HepG2 (cell line): Measurements from ENCODE around the gene OSBPL3. TPM values are rescaled to one million over a fixed set of nuclear protein-coding genes. Genes with fewer than 3 reads are reported as not detected.

Source experiments
- ATAC-seq: fragments of 200-7000 bp; cut with Tn5 transposase; 3 replicates; pipeline ENCODE4 v1.9.1; 2020; ENCODE audit warnings: mild to moderate bottlenecking, moderate library complexity
- BruUV-seq: library from RNA; stranded (reverse); fragments of 400-500 nt; replicated peaks from 2 replicates; lab custom pipeline; 2021; lab: Mats Ljungman, UMichigan
- CTCF ChIA-PET: fragments of 300-600 bp; formaldehyde crosslinking; extraction: SDS; loops from one replicate; lab custom pipeline; 2021; ENCODE audit warnings: low total read pairs, inconsistent platforms, low intra/inter-chr PET ratio; lab: Yijun Ruan, JAX
- POLR2A ChIA-PET: fragments of 350-600 bp; sonication (Branson Sonifier 250); formaldehyde crosslinking; loops from one replicate; lab custom pipeline; 2020; ENCODE audit warnings: antibody characterized with exemption, inconsistent platforms; lab: Yijun Ruan, JAX
- DNase-seq: peaks from one replicate; pipeline ENCODE4 v3.0.0-alpha.2; 2015; ENCODE audit warnings: low spot score
- FAIRE-seq: peaks from 3 replicates; lab custom pipeline; 2011; peaks lifted over from hg19 to GRCh38; lab: Jason Lieb, UNC
- H2AFZ ChIP-seq: one replicate; pipeline ENCODE4 v1.6.1; 2011; ENCODE audit warnings: low read length, inconsistent platforms
- H3K27ac ChIP-seq: fragments of 300-600 bp; 3 replicates; pipeline ENCODE4 v1.8.0; 2011; ENCODE audit warnings: mixed run types, mild to moderate bottlenecking, mixed read lengths, low read length, inconsistent platforms; ENCODE audit not compliant: insufficient read depth; ENCODE audit errors: extremely low read length
- H3K27me3 ChIP-seq, 2 experiments: fragments of 200-600 bp in 1 of 2; 2 replicates in 1 of 2; 3 replicates in 1 of 2; pipeline versions ENCODE4 v1.6.0 to v1.8.0; 2011; ENCODE audit warnings: low read length in 2 of 2, mild to moderate bottlenecking in 2 of 2, moderate library complexity in 2 of 2, inconsistent platforms in 1 of 2; ENCODE audit not compliant: insufficient read depth in 2 of 2, control insufficient read depth in 1 of 2
- H3K36me3 ChIP-seq, 2 experiments: fragments of 200-600 bp in 1 of 2; replicated peaks in 1 of 2; 2 replicates in 1 of 2; 3 replicates in 1 of 2; pipeline versions ENCODE4 v1.5.1 to v1.8.0; 2011; ENCODE audit warnings: low read length in 2 of 2, inconsistent platforms in 1 of 2; ENCODE audit not compliant: insufficient read depth in 2 of 2, control insufficient read depth in 1 of 2
- H3K4me1 ChIP-seq: 2 replicates; pipeline ENCODE4 v1.5.1; 2012; ENCODE audit warnings: low read length, inconsistent platforms; ENCODE audit not compliant: insufficient read depth
- H3K4me2 ChIP-seq: 2 replicates; pipeline ENCODE4 v1.6.0; 2011; ENCODE audit warnings: low read depth, low read length, inconsistent platforms
- H3K4me3 ChIP-seq, 3 experiments: fragments of 200-600 bp in 1 of 3; sonication (generic), shearing (Covaris generic) in 1 of 3; replicated peaks in 1 of 3; 2 replicates each; pipeline ENCODE4 v1.5.1; 2011 to 2016; ENCODE audit warnings: low read length in 3 of 3, inconsistent platforms in 2 of 3, low read depth in 2 of 3, mild to moderate bottlenecking in 2 of 3, control low read depth in 1 of 3, mixed read lengths in 1 of 3; ENCODE audit not compliant: insufficient read depth in 1 of 3
- H3K79me2 ChIP-seq: one replicate; pipeline ENCODE4 v1.6.1; 2011; ENCODE audit warnings: low read length, inconsistent platforms; ENCODE audit not compliant: insufficient read depth
- H3K9ac ChIP-seq: 2 replicates; pipeline ENCODE4 v1.6.0; 2011; ENCODE audit warnings: mild to moderate bottlenecking, low read depth, low read length, inconsistent platforms; ENCODE audit not compliant: insufficient read depth
- H3K9me3 ChIP-seq: 2 replicates; pipeline ENCODE4 v1.5.1; 2012; ENCODE audit warnings: mild to moderate bottlenecking, low read length
- H4K20me1 ChIP-seq: 2 replicates; pipeline ENCODE4 v1.6.0; 2011; ENCODE audit warnings: inconsistent platforms, mild to moderate bottlenecking, low read length, moderate library complexity; ENCODE audit not compliant: insufficient read depth
- AFF4 ChIP-seq: sonication (generic); formaldehyde crosslinking; IDR thresholded peaks from 2 replicates; pipeline ENCODE4 v1.4.0; 2020; ENCODE audit warnings: missing genetic modification reagents
- ASH2L ChIP-seq: fragments of 300-600, 200-600 bp; sonication (generic); IDR thresholded peaks from 2 replicates; pipeline ENCODE4 v1.7.0; 2017; ENCODE audit warnings: low read depth, mild to moderate bottlenecking, moderate library complexity, mixed read lengths, low read length; ENCODE audit not compliant: insufficient read length
- MTA3 ChIP-seq: sonication (generic); formaldehyde crosslinking; IDR thresholded peaks from 2 replicates; pipeline ENCODE4 v1.4.0; 2020; ENCODE audit warnings: missing genetic modification reagents
- PHF8 ChIP-seq: sonication (generic); formaldehyde crosslinking; IDR thresholded peaks from 2 replicates; pipeline ENCODE4 v1.5.0; 2020; ENCODE audit warnings: missing genetic modification reagents
- SKIL ChIP-seq: sonication (generic); formaldehyde crosslinking; IDR thresholded peaks from 2 replicates; pipeline ENCODE4 v1.8.0; 2022; ENCODE audit warnings: missing genetic modification reagents, mild to moderate bottlenecking, moderate library complexity, borderline replicate concordance
- ZKSCAN8 ChIP-seq: IDR thresholded peaks from 2 replicates; pipeline ENCODE4 v1.6.1; 2016; ENCODE audit warnings: borderline replicate concordance, missing genetic modification reagents, missing compliant biosample characterization
- ZNF329 ChIP-seq: sonication (generic); formaldehyde crosslinking; IDR thresholded peaks from 2 replicates; pipeline ENCODE4 v1.9.0; 2021; ENCODE audit warnings: low read depth, mild to moderate bottlenecking, missing genetic modification reagents
- ZNF331 ChIP-seq: sonication (generic); formaldehyde crosslinking; IDR thresholded peaks from 2 replicates; pipeline ENCODE4 v1.4.0; 2020; ENCODE audit warnings: missing genetic modification reagents
- ZNF496 ChIP-seq: sonication (generic); formaldehyde crosslinking; IDR thresholded peaks from 2 replicates; pipeline ENCODE4 v1.8.1; 2023; ENCODE audit warnings: mild to moderate bottlenecking, moderate library complexity, missing genetic modification reagents; ENCODE audit not compliant: insufficient replicate concordance
- ZNF577 ChIP-seq: sonication (generic); formaldehyde crosslinking; IDR thresholded peaks from 2 replicates; pipeline ENCODE4 v1.4.0; 2020; ENCODE audit warnings: mild to moderate bottlenecking, low read depth, missing genetic modification reagents, borderline replicate concordance
- ZNF724P ChIP-seq: sonication (generic); formaldehyde crosslinking; IDR thresholded peaks from 2 replicates; pipeline ENCODE4 v1.8.0; 2022; ENCODE audit warnings: missing genetic modification reagents, borderline replicate concordance
- in situ Hi-C: cut with HindIII; loops from 2 replicates; pipeline ENCODE4 v1.10.0; 2017; ENCODE audit warnings: low pct_unique_long_range_greater_than_20kb; ENCODE audit not compliant: extremely low pct_ligation_motif_present
- intact Hi-C: fragments of 100-400 bp; cut with micrococcal nuclease; formaldehyde crosslinking; loops from one replicate; pipeline ENCODE4 v1.10.0; 2022; ENCODE audit not compliant: unreplicated experiment
- polyA plus RNA-seq, 8 experiments: library from polyadenylated mRNA; depleted of rRNA in 3 of 8; stranded (reverse) in 7 of 8; unstranded in 1 of 8; fragments of >200 nt; fragmentation: Illumina TruSeq in 4 of 8; extraction: Trizol in 4 of 8; gene quantifications; 2 replicates each; pipeline versions ENCODE4 v1.2.1 to v1.2.3, GENCODE V29; 2011 to 2016; ENCODE audit warnings: low read depth in 4 of 8, missing spikeins in 1 of 8, mixed read lengths in 1 of 8; ENCODE audit not compliant: insufficient read depth in 1 of 8
- total RNA-seq, 5 experiments: library from RNA; depleted of rRNA; stranded (reverse); fragments of >200 nt; fragmentation: Illumina TruSeq; extraction: Trizol; gene quantifications; 2 replicates each; pipeline ENCODE4 v1.2.3, GENCODE V29; 2016; ENCODE audit warnings: low read depth in 1 of 5
- TF ChIP-seq, protein P1 (sequence below): sonication (generic); formaldehyde crosslinking; IDR thresholded peaks from 2 replicates; pipeline ENCODE4 v1.4.0; 2020; ENCODE audit warnings: missing genetic modification reagents, mild to moderate bottlenecking, borderline replicate concordance
- TF ChIP-seq, protein P2 (sequence below): sonication (generic); formaldehyde crosslinking; IDR thresholded peaks from 2 replicates; pipeline ENCODE4 v1.8.1; 2023; ENCODE audit warnings: mild to moderate bottlenecking, missing genetic modification reagents, borderline replicate concordance

Gene OSBPL3
- total and polyA plus RNA-seq, 2 of the 13 experiments (the other 11 are each of a cell fraction or from before 2014, with no cell fraction given) = 8.8 to 28.9 TPM

DNA sequence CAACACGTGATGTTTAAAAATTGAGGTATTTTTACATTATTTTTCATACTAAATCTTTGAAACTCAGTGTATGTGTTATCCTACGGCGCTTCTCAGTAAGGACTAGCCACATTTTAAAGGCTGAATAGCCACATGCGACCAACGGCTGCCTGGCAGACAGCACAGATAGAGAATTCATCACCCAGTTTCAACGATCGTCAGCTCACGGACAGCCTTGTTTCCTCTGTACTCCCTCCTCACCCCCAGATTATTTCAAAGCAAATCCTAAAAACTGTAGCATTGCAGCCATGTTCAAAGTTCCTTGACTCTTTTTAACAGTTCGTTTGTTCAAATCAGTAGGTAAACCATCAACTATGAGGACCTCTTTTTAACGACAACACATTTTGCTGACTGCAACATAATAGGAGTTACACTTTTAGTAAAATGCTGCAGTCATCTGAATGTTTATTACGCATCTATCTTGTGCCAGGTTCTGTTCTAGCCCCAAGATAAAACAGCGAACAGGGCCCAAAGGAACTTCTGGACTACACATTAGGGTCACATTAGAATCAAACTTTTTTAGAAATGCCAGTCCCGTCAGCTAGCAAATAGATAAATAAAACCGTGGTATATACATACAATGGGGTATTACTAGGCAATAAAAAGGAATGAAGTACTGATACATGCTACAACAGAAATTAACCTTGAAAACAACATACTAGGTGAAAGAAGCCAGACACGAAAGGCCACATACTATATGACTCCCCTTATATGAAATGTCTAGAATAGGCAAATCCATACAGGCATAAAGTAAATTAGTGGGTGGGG is 5.7 kb downstream of the OSBPL3 start (continued):
- TF ChIP-seq, protein P1, sequence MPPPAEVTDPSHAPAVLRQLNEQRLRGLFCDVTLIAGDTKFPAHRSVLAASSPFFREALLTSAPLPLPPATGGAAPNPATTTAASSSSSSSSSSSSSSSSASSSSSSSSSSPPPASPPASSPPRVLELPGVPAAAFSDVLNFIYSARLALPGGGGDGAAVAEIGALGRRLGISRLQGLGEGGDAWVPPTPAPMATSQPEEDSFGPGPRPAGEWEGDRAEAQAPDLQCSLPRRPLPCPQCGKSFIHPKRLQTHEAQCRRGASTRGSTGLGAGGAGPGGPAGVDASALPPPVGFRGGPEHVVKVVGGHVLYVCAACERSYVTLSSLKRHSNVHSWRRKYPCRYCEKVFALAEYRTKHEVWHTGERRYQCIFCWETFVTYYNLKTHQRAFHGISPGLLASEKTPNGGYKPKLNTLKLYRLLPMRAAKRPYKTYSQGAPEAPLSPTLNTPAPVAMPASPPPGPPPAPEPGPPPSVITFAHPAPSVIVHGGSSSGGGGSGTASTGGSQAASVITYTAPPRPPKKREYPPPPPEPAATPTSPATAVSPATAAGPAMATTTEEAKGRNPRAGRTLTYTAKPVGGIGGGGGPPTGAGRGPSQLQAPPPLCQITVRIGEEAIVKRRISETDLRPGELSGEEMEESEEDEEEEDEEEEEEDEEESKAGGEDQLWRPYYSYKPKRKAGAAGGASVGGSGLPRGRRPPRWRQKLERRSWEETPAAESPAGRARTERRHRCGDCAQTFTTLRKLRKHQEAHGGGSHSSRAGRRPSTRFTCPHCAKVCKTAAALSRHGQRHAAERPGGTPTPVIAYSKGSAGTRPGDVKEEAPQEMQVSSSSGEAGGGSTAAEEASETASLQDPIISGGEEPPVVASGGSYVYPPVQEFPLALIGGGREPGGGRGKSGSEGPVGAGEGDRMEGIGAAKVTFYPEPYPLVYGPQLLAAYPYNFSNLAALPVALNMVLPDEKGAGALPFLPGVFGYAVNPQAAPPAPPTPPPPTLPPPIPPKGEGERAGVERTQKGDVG (CRISPR knock-in tag) = no peak
- 0 out of 2 replicates have a peak, but pooled peaks have one; percentile 14 for TF ChIP-seq ZNF331
- peak; percentile 43 for TF ChIP-seq ASH2L
- TF ChIP-seq, protein P2, sequence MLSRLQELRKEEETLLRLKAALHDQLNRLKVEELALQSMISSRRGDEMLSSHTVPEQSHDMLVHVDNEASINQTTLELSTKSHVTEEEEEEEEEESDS (CRISPR knock-in tag) = no peak
- no peak for TF ChIP-seq ZNF724P (CRISPR knock-in tag)
- no peak for TF ChIP-seq PHF8
- TF ChIP-seq, all 625 proteins: peak for 8

GRCh38 chr7:24972991-24973390 is 7.0 kb downstream of the OSBPL3 start:
- Histone ChIP-seq H2AFZ (no peak overlapping the region), H3K27me3 (no peaks in the 10 kb centered on the region), H3K79me2 (peaks cover 94% of the 10 kb centered on the region), H3K27ac (no peak overlapping the region), H3K36me3 (no peaks in the 10 kb centered on the region), H3K9ac (no peak overlapping the region), H4K20me1 (no peaks in the 10 kb centered on the region), H3K4me2 (no peak overlapping the region), H3K9me3 (no peaks in the 10 kb centered on the region), H3K4me1 (peaks cover 73% of the 10 kb centered on the region), H3K4me3 (no peak overlapping the region)
- ChIA-PET CTCF (no interaction called here), POLR2A (no interaction called here)
- DNase-seq = no peak
- intact Hi-C loops = no loop called here
- no TSS peak for BruUV-seq
- no peak for ATAC-seq
- FAIRE-seq = no peak
- in situ Hi-C loops = no loop called here
- TF ChIP-seq ZNF496 (CRISPR knock-in tag) (no peak), ZKSCAN8 (CRISPR knock-in tag) (no peak), SKIL (CRISPR knock-in tag) (no peak), MTA3 (CRISPR knock-in tag) (no peak), ZNF329 (CRISPR knock-in tag) (no peak), AFF4 (CRISPR knock-in tag) (no peak), ZNF577 (CRISPR knock-in tag) (no peak)
